HG03457 (cell line): ENCODE measurements around the gene NCCRP1.
"Not testable (repeated sequence)": the region's sequence is repeated elsewhere in the genome, so short reads cannot be mapped to it uniquely, and the experiment has no call there.

Source experiments
- ATAC-seq: cut with Tn5 transposase; IDR thresholded peaks from one replicate; pipeline ENCODE4 v1.9.1; 2021; ENCODE audit warnings: moderate number of reproducible peaks; ENCODE audit not compliant: unreplicated experiment

The NCCRP1 gene

DNA sequence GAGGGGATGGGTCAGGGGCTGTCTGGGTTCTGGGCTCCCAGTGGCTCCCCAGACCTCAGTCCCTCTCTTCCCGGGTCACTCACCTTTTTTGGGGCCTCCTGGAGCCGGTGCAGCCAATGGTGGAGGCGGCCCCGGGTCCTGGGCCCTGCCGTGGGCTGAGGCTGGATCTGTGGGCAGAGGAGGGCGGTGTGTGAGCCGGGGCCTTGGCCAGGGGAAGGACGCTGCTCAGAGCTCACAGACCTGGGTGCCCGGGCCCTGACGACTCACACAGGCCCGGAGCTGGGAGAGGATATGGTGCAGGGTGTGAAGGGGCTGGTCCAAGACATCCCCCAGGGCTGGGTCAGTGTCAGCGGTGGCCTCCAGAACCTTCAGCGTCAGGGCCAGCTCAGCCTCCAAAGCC, 47.0 kb downstream of the NCCRP1 start:
- ATAC-seq, result not testable (repeated sequence)

DNA sequence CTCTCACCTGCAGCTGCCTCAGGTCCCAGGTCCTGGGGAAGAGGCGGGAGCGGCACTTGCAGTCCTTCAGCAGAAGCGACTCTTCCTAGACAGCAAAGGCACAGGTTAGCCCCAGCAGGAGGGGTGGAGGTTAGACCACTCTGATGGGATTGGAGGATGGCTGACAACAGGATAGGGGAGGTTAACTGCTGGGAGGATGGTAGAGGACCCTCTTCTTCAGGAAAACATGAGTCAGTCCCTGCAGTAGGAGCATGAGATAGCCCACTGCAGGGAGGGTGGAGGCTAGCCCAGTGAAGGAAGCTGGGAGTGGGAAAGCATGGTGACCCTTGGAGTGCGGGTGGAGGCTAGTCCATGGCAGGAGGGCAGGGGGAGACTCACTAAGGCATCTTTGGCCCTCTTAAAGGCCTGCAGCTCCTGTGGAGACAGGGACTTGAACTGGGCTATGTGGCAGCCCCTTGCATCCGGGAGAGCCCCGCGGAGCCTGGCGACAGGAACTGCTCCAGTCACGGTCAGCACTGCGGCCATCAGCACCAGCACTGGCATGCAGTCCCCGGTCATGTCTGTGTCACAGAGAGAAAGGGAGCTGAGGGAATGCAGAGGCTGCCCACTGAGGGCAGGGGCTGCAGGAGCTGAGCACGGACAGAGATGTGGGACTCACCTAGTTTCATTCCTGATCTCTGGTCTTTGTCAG, 47.8 kb downstream of the NCCRP1 start, which contains the start of gene IFNL3:
Gene IFNL3 (minus strand): TSS at position 597 of the 691 bp plus-strand sequence. CDS start 39 bp downstream, at position 558.
- ATAC-seq, result not testable (repeated sequence)

DNA sequence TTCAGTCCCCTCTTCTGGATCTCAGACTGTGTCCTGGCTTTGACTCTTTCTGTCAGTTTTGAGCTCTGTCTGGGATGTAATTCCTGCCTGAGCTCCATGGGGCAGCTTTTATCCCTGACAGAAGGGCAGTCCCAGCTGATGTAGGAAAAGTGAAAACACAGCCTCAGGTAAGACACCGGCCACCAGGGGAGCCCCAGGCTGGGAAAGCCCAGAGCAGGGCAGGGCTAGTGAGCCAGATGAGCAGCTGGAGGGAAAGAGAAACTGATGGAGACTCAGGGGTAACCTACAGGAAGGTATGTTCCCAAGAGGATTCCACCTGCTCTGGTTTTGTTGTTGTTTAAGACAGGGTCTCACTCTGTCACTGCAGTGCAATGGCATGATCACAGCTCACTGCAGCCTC, 48.4 kb downstream of the NCCRP1 start:
- ATAC-seq, result not testable (repeated sequence)

- ATAC-seq, result no peak
Observed at GRCh38 chr19:39246951-39247669, 50.3 kb downstream of the NCCRP1 start.

DNA sequence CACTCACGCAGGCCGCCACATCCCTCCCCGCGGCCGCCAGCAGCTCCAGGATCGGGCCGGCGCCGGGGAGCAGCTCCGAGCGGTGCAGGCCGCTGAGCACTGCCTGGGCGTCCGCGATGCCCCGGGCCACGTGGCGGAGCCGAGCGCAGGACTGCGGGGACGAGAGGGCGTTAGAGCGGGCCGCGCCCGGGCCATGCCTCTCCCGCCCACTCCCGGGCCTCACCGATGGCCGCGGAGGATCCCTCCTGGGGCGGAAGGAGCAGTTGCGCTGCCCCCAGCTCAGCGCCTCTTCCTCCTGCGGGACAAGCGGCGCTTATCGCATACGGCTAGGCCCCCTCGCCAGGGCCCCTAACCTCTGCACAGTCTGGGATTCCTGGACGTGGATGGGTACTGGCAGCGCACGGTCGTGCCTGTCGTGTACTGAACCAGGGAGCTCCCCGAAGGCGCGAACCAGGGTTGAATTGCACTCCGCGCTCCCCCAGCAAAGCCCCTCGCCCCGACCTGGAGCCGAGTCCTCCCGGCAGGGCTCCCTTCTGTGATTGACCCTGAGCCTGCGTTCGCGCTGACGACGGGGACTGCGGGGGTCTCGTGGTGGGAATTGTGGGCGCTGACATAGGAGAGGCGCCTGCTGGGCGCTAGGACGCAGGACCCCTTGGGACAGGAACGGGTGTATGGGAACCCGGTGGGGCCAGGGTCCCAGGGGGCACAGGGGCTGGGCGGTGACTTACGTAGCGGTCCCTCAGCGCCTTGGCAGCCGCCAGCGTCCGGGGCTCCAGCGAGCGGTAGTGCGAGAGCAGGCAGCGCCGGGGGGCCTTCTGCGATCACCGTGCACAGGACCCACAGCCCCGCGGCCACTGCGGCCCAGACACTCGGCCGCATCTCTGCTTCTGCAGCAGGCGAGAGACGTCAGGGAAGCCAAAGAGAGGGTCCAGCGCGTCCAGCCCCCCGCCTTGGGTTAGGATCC, 51.2 kb downstream of the NCCRP1 start:
- no peak for ATAC-seq

DNA sequence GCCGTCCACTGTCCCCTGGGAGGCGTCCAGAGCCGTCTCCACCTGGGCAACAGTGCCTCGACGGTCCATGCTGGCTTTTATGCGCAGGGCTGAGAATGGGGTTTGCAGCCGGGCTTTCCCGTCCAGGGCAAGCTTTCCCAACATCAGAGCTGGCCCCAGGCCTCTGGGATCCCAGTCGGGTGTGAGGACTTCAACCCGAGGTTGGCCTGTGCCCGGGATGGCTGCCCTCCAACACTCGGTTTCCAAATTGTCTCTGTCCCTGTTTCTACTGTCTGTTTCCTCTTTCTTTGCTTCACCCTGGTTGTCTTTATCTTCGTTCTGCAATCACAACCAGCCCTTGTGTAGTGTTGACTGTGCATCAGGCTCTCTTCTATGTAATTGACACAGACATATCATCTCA, 52.0 kb downstream of the NCCRP1 start, which contains the start of gene IFNL4:
Gene IFNL4 (minus strand): TSS at position 51 of the 400 bp plus-strand sequence.
- ATAC-seq, result no peak

DNA sequence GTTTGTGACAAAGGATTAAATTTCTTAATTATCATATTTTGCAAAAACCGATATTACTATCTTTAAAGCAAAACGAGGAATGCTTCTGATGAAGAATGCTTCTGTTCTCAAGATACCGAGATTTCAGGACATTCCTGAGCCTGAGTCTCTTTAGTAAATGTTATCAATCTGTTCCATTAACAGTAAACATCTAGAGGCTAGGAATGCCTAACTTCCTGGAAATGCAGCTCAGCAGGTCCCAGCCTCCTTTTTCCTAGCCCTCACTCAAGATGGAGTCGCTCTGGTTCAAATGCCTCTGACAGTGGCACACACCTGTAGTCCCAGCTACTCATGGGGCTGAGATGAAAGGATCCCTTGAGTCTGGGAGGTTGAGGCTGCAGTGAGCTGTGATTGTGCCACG, 54.3 kb downstream of the NCCRP1 start:
- ATAC-seq, result no peak
